Right lobe of liver (tissue), 4 donors: ENCODE results near the gene APBA1.

Experiments
- CTCF ChIP-seq, 4 donors: fragments of 200-600 bp in 3 of 4; fragments of 450-650 bp in 1 of 4; IDR thresholded peaks; one replicate each; pipeline versions ENCODE4 v1.5.1 to v1.8.0; 2016 to 2022; ENCODE audit warnings: antibody characterized with exemption in 4 of 4, mild to moderate bottlenecking in 2 of 4
- POLR2A ChIP-seq: fragments of 450-650 bp; IDR thresholded peaks from one replicate; pipeline ENCODE4 v1.6.1; 2017; ENCODE audit warnings: antibody characterized with exemption, mild to moderate bottlenecking
- donor health status: DM: no; HTN: no; CAD: no.
- donor health status: DM: no; HTN: no; CAD: no.
- donor health status: DM: no; HTN: yes; CAD: no.

GRCh38 chr9:69600314-69601047 lies 71.7 kb downstream of the APBA1 start:
- TF ChIP-seq POLR2A (no peak), CTCF (IDR thresholded peaks at IDR 0.05) (no peak)
